SK-N-SH treated with all-trans-retinoic acid at 6 μM for 48 hours (cell line): ENCODE measurements around the gene RASGEF1C.

Source experiments
- ATAC-seq: fragments of 200-7000 bp; cut with Tn5 transposase; 3 replicates; pipeline ENCODE4 v1.9.1; 2020; ENCODE audit warnings: mild to moderate bottlenecking, moderate library complexity
- BACH2 ChIP-seq: fragments of 250-450 bp; sonication (Bioruptor Pico); IDR thresholded peaks from 2 replicates; pipeline ENCODE4 v1.9.0; 2021; ENCODE audit warnings: mild to moderate bottlenecking, borderline replicate concordance
- CSDC2 ChIP-seq: fragments of 250-450 bp; sonication (Bioruptor Pico); IDR thresholded peaks from 2 replicates; pipeline ENCODE4 v1.5.0; 2020; ENCODE audit warnings: mild to moderate bottlenecking, moderate library complexity
- GLIS3 ChIP-seq: fragments of 250-450 bp; sonication (Bioruptor Pico); IDR thresholded peaks from 2 replicates; pipeline ENCODE4 v1.5.0; 2020; ENCODE audit warnings: mild to moderate bottlenecking, moderate library complexity
- OSR1 ChIP-seq: fragments of 250-450 bp; sonication (Bioruptor Pico); IDR thresholded peaks from 2 replicates; pipeline ENCODE4 v1.8.0; 2022; ENCODE audit warnings: moderate library complexity, mild to moderate bottlenecking, inconsistent platforms
- POU6F1 ChIP-seq: fragments of 250-450 bp; sonication (Bioruptor Pico); IDR thresholded peaks from 2 replicates; pipeline ENCODE4 v1.8.0; 2021; ENCODE audit warnings: low read depth, mild to moderate bottlenecking, moderate library complexity, borderline replicate concordance
- PPARA ChIP-seq: fragments of 250-450 bp; sonication (Bioruptor Pico); IDR thresholded peaks from 2 replicates; pipeline ENCODE4 v1.5.0; 2020; ENCODE audit warnings: mild to moderate bottlenecking, borderline replicate concordance
- RARB ChIP-seq: fragments of 250-450 bp; sonication (Bioruptor Pico); IDR thresholded peaks from 2 replicates; pipeline ENCODE4 v1.8.0; 2021; ENCODE audit warnings: mild to moderate bottlenecking, moderate library complexity
- SNAI2 ChIP-seq: fragments of 250-450 bp; sonication (Bioruptor Pico); IDR thresholded peaks from 2 replicates; pipeline ENCODE4 v1.5.0; 2020; ENCODE audit warnings: mild to moderate bottlenecking, moderate library complexity
- TCF4 ChIP-seq: fragments of 250-450 bp; sonication (Bioruptor Pico); IDR thresholded peaks from 2 replicates; pipeline ENCODE4 v1.8.0; 2021; ENCODE audit warnings: mild to moderate bottlenecking, moderate library complexity, borderline replicate concordance
- TOX ChIP-seq: fragments of 250-450 bp; sonication (Bioruptor Pico); IDR thresholded peaks from 2 replicates; pipeline ENCODE4 v1.8.0; 2021; ENCODE audit warnings: mild to moderate bottlenecking, moderate library complexity, borderline replicate concordance
- ZFP3 ChIP-seq: fragments of 250-450 bp; sonication (Bioruptor Pico); IDR thresholded peaks from 2 replicates; pipeline ENCODE4 v1.5.0; 2020; ENCODE audit warnings: mild to moderate bottlenecking, moderate library complexity
- ZFP30 ChIP-seq: fragments of 450-650 bp; formaldehyde crosslinking; IDR thresholded peaks from 2 replicates; pipeline ENCODE4 v1.5.0; 2022; ENCODE audit warnings: mild to moderate bottlenecking, moderate library complexity
- ZNF565 ChIP-seq: fragments of 450-650 bp; formaldehyde crosslinking; conservative IDR thresholded peaks from 2 replicates; pipeline ENCODE4 v1.5.0; 2020; ENCODE audit warnings: low read depth, mild to moderate bottlenecking, moderate library complexity
- ZNF8 ChIP-seq: fragments of 450-650 bp; formaldehyde crosslinking; IDR thresholded peaks from 2 replicates; pipeline ENCODE4 v1.5.0; 2020; ENCODE audit warnings: mild to moderate bottlenecking, moderate library complexity
- TF ChIP-seq, protein P1 (sequence below): fragments of 250-450 bp; sonication (Bioruptor Pico); IDR thresholded peaks from 2 replicates; pipeline ENCODE4 v1.5.0; 2020; ENCODE audit warnings: mild to moderate bottlenecking, moderate library complexity
- TF ChIP-seq, protein P2 (sequence below): fragments of 250-450 bp; sonication (Bioruptor Pico); IDR thresholded peaks from 2 replicates; pipeline ENCODE4 v1.8.0; 2020; ENCODE audit warnings: mild to moderate bottlenecking, moderate library complexity, borderline replicate concordance
- TF ChIP-seq, protein P3 (sequence below): fragments of 250-450 bp; sonication (Bioruptor Pico); IDR thresholded peaks from 2 replicates; pipeline ENCODE4 v1.5.1; 2020; ENCODE audit warnings: low read depth, mild to moderate bottlenecking, moderate library complexity
- TF ChIP-seq, protein P4 (sequence below): fragments of 250-450 bp; sonication (Bioruptor Pico); IDR thresholded peaks from 2 replicates; pipeline ENCODE4 v1.5.1; 2021; ENCODE audit warnings: mild to moderate bottlenecking, moderate library complexity

RASGEF1C gene

DNA sequence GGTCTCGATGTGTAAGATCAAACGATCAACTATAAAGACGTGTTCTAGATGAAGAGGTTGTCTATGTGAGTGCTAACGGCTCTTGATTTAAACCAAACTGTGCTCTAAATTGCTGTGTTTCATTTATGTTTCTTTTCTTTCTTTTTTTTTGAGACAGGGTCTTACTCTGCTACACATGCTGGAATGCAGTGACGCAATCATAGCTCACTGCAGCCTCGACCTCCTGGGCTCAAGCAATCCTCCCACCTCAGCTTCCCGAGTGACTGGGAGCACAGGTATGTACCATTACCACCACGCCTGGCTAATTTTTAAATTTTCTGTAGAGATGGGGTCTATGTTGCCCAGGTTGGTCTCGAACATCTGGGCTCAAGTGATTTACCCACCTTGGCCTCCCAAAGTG, 113.5 kb downstream of the RASGEF1C start:
- TF ChIP-seq ZNF565 (CRISPR knock-in tag) (no peak), OSR1 (CRISPR knock-in tag) (no peak), GLIS3 (CRISPR knock-in tag) (no peak), TOX (no peak), PPARA (CRISPR knock-in tag) (no peak), TCF4 (no peak), POU6F1 (no peak), RARB (CRISPR knock-in tag) (no peak), BACH2 (no peak), SNAI2 (CRISPR knock-in tag) (no peak), ZFP30 (CRISPR knock-in tag) (no peak)
- TF ChIP-seq, protein P1, sequence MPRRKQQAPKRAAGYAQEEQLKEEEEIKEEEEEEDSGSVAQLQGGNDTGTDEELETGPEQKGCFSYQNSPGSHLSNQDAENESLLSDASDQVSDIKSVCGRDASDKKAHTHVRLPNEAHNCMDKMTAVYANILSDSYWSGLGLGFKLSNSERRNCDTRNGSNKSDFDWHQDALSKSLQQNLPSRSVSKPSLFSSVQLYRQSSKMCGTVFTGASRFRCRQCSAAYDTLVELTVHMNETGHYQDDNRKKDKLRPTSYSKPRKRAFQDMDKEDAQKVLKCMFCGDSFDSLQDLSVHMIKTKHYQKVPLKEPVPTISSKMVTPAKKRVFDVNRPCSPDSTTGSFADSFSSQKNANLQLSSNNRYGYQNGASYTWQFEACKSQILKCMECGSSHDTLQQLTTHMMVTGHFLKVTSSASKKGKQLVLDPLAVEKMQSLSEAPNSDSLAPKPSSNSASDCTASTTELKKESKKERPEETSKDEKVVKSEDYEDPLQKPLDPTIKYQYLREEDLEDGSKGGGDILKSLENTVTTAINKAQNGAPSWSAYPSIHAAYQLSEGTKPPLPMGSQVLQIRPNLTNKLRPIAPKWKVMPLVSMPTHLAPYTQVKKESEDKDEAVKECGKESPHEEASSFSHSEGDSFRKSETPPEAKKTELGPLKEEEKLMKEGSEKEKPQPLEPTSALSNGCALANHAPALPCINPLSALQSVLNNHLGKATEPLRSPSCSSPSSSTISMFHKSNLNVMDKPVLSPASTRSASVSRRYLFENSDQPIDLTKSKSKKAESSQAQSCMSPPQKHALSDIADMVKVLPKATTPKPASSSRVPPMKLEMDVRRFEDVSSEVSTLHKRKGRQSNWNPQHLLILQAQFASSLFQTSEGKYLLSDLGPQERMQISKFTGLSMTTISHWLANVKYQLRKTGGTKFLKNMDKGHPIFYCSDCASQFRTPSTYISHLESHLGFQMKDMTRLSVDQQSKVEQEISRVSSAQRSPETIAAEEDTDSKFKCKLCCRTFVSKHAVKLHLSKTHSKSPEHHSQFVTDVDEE (CRISPR knock-in tag): no peak
- ATAC-seq: no peak

DNA sequence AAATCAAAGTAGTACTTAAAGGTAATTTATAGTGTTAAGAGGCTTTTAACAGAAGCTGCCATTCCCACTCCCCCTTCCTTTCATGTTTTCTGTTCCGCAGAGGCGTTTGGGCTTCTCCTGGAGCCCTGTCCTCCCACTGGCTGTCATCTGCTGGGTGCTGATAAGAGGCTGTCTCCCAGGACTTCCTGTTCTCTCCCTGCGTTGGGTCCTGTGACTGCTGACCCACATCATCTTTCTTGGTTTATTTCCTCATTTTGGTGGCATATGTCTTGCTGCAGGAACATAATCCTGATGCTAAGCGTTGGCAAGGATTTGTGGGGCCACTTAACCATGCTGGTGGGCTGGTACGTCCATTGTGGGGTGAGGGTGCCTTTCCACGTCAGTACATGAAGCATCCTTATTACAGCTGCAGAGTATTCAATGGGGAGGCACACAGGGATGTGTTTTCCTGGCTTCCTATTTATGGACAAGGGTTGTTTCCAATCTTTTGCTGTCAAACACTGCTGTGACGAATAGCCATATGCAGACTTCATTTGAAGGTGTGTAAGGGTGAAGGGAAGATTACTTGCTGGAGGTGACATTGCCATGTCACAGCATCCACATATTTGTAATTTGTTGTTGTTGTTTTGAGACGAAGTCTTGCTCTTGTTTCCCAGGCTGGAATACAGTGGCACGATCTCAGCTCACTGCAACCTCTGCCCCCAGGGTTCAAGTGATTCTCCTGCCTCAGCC, 115.2 kb downstream of the RASGEF1C start:
- no peak for ATAC-seq
- TF ChIP-seq, protein P2, sequence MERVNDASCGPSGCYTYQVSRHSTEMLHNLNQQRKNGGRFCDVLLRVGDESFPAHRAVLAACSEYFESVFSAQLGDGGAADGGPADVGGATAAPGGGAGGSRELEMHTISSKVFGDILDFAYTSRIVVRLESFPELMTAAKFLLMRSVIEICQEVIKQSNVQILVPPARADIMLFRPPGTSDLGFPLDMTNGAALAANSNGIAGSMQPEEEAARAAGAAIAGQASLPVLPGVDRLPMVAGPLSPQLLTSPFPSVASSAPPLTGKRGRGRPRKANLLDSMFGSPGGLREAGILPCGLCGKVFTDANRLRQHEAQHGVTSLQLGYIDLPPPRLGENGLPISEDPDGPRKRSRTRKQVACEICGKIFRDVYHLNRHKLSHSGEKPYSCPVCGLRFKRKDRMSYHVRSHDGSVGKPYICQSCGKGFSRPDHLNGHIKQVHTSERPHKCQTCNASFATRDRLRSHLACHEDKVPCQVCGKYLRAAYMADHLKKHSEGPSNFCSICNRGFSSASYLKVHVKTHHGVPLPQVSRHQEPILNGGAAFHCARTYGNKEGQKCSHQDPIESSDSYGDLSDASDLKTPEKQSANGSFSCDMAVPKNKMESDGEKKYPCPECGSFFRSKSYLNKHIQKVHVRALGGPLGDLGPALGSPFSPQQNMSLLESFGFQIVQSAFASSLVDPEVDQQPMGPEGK: no peak
- TF ChIP-seq, protein P1 (CRISPR knock-in tag): no peak
- TF ChIP-seq CSDC2 (CRISPR knock-in tag) (no peak), ZNF8 (CRISPR knock-in tag) (no peak), POU6F1 (no peak), RARB (CRISPR knock-in tag) (no peak), ZFP30 (CRISPR knock-in tag) (no peak), SNAI2 (CRISPR knock-in tag) (no peak)
- TF ChIP-seq, protein P3, sequence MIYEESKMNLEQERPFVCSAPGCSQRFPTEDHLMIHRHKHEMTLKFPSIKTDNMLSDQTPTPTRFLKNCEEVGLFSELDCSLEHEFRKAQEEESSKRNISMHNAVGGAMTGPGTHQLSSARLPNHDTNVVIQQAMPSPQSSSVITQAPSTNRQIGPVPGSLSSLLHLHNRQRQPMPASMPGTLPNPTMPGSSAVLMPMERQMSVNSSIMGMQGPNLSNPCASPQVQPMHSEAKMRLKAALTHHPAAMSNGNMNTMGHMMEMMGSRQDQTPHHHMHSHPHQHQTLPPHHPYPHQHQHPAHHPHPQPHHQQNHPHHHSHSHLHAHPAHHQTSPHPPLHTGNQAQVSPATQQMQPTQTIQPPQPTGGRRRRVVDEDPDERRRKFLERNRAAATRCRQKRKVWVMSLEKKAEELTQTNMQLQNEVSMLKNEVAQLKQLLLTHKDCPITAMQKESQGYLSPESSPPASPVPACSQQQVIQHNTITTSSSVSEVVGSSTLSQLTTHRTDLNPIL (CRISPR knock-in tag): no peak

- no peak for ATAC-seq
- no peak for TF ChIP-seq SNAI2 (CRISPR knock-in tag)
- TF ChIP-seq, protein P1 (CRISPR knock-in tag): no peak
- no peak for TF ChIP-seq ZFP3 (CRISPR knock-in tag)
- no peak for TF ChIP-seq TOX
- TF ChIP-seq, protein P4, sequence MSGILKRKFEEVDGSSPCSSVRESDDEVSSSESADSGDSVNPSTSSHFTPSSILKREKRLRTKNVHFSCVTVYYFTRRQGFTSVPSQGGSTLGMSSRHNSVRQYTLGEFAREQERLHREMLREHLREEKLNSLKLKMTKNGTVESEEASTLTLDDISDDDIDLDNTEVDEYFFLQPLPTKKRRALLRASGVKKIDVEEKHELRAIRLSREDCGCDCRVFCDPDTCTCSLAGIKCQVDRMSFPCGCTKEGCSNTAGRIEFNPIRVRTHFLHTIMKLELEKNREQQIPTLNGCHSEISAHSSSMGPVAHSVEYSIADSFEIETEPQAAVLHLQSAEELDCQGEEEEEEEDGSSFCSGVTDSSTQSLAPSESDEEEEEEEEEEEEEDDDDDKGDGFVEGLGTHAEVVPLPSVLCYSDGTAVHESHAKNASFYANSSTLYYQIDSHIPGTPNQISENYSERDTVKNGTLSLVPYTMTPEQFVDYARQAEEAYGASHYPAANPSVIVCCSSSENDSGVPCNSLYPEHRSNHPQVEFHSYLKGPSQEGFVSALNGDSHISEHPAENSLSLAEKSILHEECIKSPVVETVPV (CRISPR knock-in tag): no peak
- no peak for TF ChIP-seq ZFP30 (CRISPR knock-in tag)
Measured at GRCh38 chr5:180093241-180093640, 115.8 kb downstream of the RASGEF1C start.
